Measurements from ENCODE around the gene CCDC142. TPM values are rescaled to one million over a fixed set of nuclear protein-coding genes. Genes with fewer than 3 reads are reported as not detected.
"Not testable (repeated sequence)": the region's sequence is repeated elsewhere in the genome, so short reads cannot be mapped to it uniquely, and the experiment has no call there.

The CCDC142 gene
- total RNA-seq, 2 experiments from 2014 or later = 20.9 to 25.0 TPM

- no peak overlapping the region for H3K4me3 Mint-ChIP-seq
- H3K27me3 Mint-ChIP-seq = no peaks in the 10 kb centered on the region
- H3K36me3 Mint-ChIP-seq (ENCODE audit: low read depth) = peaks cover 44% of the 10 kb centered on the region
- ChIA-PET POLR2A (interaction anchor here (3.3 kb wide), 1 partner anchor 9 kb away, joined by 16 read pairs; the partner anchor contains the start of genes CCDC142 and TTC31), CTCF (interaction anchor here (1.1 to 2.3 kb wide), 2 partner anchors 9 to 97 kb away, joined by 5 to 6 read pairs; partner anchors contain the start of genes CCDC142 and TTC31)
- no peak overlapping the region for H3K27ac Mint-ChIP-seq
- H3K4me1 Mint-ChIP-seq = peaks cover 3% of the 10 kb centered on the region
- H3K9me3 Mint-ChIP-seq = no peaks in the 10 kb centered on the region
- no peak for DNase-seq
Observed at GRCh38 chr2:74491648-74492544, 9.1 kb upstream of the CCDC142 start.

GRCh38 chr2:74489906-74490305 lies 7.1 kb upstream of the CCDC142 start:
- CTCF ChIA-PET = interaction anchor here (1.3 kb wide), 1 partner anchor 8 kb away, joined by 5 read pairs; no protein-coding TSS in a partner anchor
- peaks cover 11% of the 10 kb centered on the region for H3K4me1 Mint-ChIP-seq
- no peaks in the 10 kb centered on the region for H3K9me3 Mint-ChIP-seq
- no peak for DNase-seq
- H3K4me3 Mint-ChIP-seq = no peak overlapping the region
- no peaks in the 10 kb centered on the region for H3K27me3 Mint-ChIP-seq
- peaks cover 51% of the 10 kb centered on the region for H3K36me3 Mint-ChIP-seq (ENCODE audit: low read depth)
- POLR2A ChIA-PET = no interaction called here
- no peak overlapping the region for H3K27ac Mint-ChIP-seq

GRCh38 chr2:74488643-74489481 lies 6.1 kb upstream of the CCDC142 start:
- no peaks in the 10 kb centered on the region for H3K27me3 Mint-ChIP-seq
- H3K36me3 Mint-ChIP-seq (ENCODE audit: low read depth) = peaks cover 46% of the 10 kb centered on the region
- H3K27ac Mint-ChIP-seq = no peak overlapping the region
- no peak overlapping the region for H3K4me3 Mint-ChIP-seq
- no peak for DNase-seq
- CTCF ChIA-PET = interaction anchor here (1.3 kb wide), 1 partner anchor 9 kb away, joined by 5 read pairs; no protein-coding TSS in a partner anchor
- POLR2A ChIA-PET = interaction anchor here (0.7 to 1.1 kb wide), 2 partner anchors 12 to 31 kb away, joined by 3 read pairs; partner anchors contain the start of gene WBP1
- no peaks in the 10 kb centered on the region for H3K9me3 Mint-ChIP-seq
- peaks cover 16% of the 10 kb centered on the region for H3K4me1 Mint-ChIP-seq

GRCh38 chr2:74486141-74486540 lies 3.3 kb upstream of the CCDC142 start:
- H3K9me3 Mint-ChIP-seq = no peaks in the 10 kb centered on the region
- peaks cover 28% of the 10 kb centered on the region for H3K4me1 Mint-ChIP-seq
- CTCF ChIA-PET = interaction anchor here (2.3 to 8.2 kb wide), 3 partner anchors 44 to 102 kb away, joined by 10 to 107 read pairs (median 90); partner anchors contain the start of genes AUP1 and HTRA2
- H3K36me3 Mint-ChIP-seq (ENCODE audit: low read depth) = peaks cover 32% of the 10 kb centered on the region
- H3K4me3 Mint-ChIP-seq = no peak overlapping the region
- DNase-seq = no peak
- no peaks in the 10 kb centered on the region for H3K27me3 Mint-ChIP-seq
- POLR2A ChIA-PET = no interaction called here
- H3K27ac Mint-ChIP-seq = no peak overlapping the region

GRCh38 chr2:74483675-74484164 lies 922 bp upstream of the CCDC142 start:
- Mint-ChIP-seq H3K4me3 (peak overlapping the region; percentile 99), H3K36me3 (ENCODE audit: low read depth) (peaks cover 38% of the 10 kb centered on the region), H3K27ac (peak overlapping the region; percentile 98), H3K4me1 (peaks cover 48% of the 10 kb centered on the region)
- ChIA-PET CTCF (interaction anchor here (1.2 to 8.2 kb wide), 14 partner anchors 9 to 104 kb away, joined by 3 to 107 read pairs (median 10); partner anchors contain the start of genes AUP1, DQX1, HTRA2 and INO80B), POLR2A (interaction anchor here (1.0 to 4.7 kb wide), 17 partner anchors 9 to 305 kb away, joined by 3 to 103 read pairs (median 16); partner anchors contain the start of genes AUP1, HTRA2, INO80B and LBX2)
- not testable (repeated sequence) for DNase-seq, H3K27me3 Mint-ChIP-seq, H3K9me3 Mint-ChIP-seq

GRCh38 chr2:74481961-74482800 lies 617 bp downstream of the CCDC142 start:
- peak overlapping the region; percentile 99 for H3K4me3 Mint-ChIP-seq
- no peaks in the 10 kb centered on the region for H3K9me3 Mint-ChIP-seq
- no peaks in the 10 kb centered on the region for H3K27me3 Mint-ChIP-seq
- peak; percentile 62 for DNase-seq
- ChIA-PET POLR2A (interaction anchor here (0.6 to 4.7 kb wide), 25 partner anchors 9 to 362 kb away, joined by 3 to 103 read pairs (median 9); partner anchors contain the start of genes AUP1, DOK1, DQX1 and HTRA2), CTCF (interaction anchor here (0.8 to 8.2 kb wide), 22 partner anchors 8 to 475 kb away, joined by 3 to 107 read pairs (median 7); partner anchors contain the start of genes AUP1, C2orf81, DQX1 and HTRA2)
- peaks cover 43% of the 10 kb centered on the region for H3K36me3 Mint-ChIP-seq (ENCODE audit: low read depth)
- peaks cover 51% of the 10 kb centered on the region for H3K4me1 Mint-ChIP-seq
- peak overlapping the region; percentile 98 for H3K27ac Mint-ChIP-seq

- Mint-ChIP-seq H3K27me3 (no peaks in the 10 kb centered on the region), H3K9me3 (no peaks in the 10 kb centered on the region), H3K4me1 (peaks cover 49% of the 10 kb centered on the region), H3K4me3 (peak overlapping the region; percentile 99), H3K36me3 (ENCODE audit: low read depth) (peaks cover 42% of the 10 kb centered on the region), H3K27ac (peak overlapping the region; percentile 49)
- CTCF ChIA-PET = interaction anchor here (1.5 to 8.2 kb wide), 11 partner anchors 9 to 106 kb away, joined by 5 to 107 read pairs (median 9); partner anchors contain the start of genes AUP1, C2orf81, DQX1 and HTRA2
- POLR2A ChIA-PET = interaction anchor here (0.9 to 4.7 kb wide), 15 partner anchors 9 to 106 kb away, joined by 3 to 103 read pairs (median 20); partner anchors contain the start of genes AUP1, HTRA2, INO80B and LBX2
- DNase-seq = no peak
Observed at GRCh38 chr2:74481431-74481830, 1.4 kb downstream of the CCDC142 start.

GRCh38 chr2:74474899-74475298 lies 7.9 kb downstream of the CCDC142 start:
- peak overlapping the region; percentile 50 for H3K27ac Mint-ChIP-seq
- ChIA-PET CTCF (interaction anchor here (0.9 to 1.7 kb wide), 5 partner anchors 9 to 91 kb away, joined by 3 to 8 read pairs (median 3); partner anchors contain the start of genes CCDC142, DQX1, TTC31 and WBP1), POLR2A (interaction anchor here (1.2 to 4.0 kb wide), 5 partner anchors 7 to 55 kb away, joined by 3 to 81 read pairs (median 6); partner anchors contain the start of genes AUP1, CCDC142, HTRA2 and INO80B)
- peaks cover 44% of the 10 kb centered on the region for H3K4me1 Mint-ChIP-seq
- no peaks in the 10 kb centered on the region for H3K27me3 Mint-ChIP-seq
- no peak overlapping the region for H3K4me3 Mint-ChIP-seq
- H3K36me3 Mint-ChIP-seq (ENCODE audit: low read depth) = peaks cover 53% of the 10 kb centered on the region
- no peak for DNase-seq
- no peaks in the 10 kb centered on the region for H3K9me3 Mint-ChIP-seq

- peak overlapping the region; percentile 31 for H3K27ac Mint-ChIP-seq
- no peak for DNase-seq
- peaks cover 52% of the 10 kb centered on the region for H3K36me3 Mint-ChIP-seq (ENCODE audit: low read depth)
- ChIA-PET POLR2A (interaction anchor here (1.2 to 4.0 kb wide), 4 partner anchors 7 to 55 kb away, joined by 3 to 81 read pairs (median 8); partner anchors contain the start of genes AUP1, CCDC142, HTRA2 and TTC31), CTCF (interaction anchor here (0.9 to 1.7 kb wide), 3 partner anchors 9 to 92 kb away, joined by 3 to 8 read pairs (median 3); partner anchors contain the start of genes CCDC142, TTC31 and WBP1)
- H3K4me1 Mint-ChIP-seq = peaks cover 44% of the 10 kb centered on the region
- H3K27me3 Mint-ChIP-seq = no peaks in the 10 kb centered on the region
- H3K4me3 Mint-ChIP-seq = no peak overlapping the region
- H3K9me3 Mint-ChIP-seq = no peaks in the 10 kb centered on the region
Observed at GRCh38 chr2:74474481-74474880, 8.3 kb downstream of the CCDC142 start.

GRCh38 chr2:74472945-74473258 lies 9.9 kb downstream of the CCDC142 start:
- Mint-ChIP-seq H3K27ac (peak overlapping the region; percentile 98), H3K4me3 (peak overlapping the region; percentile 97), H3K27me3 (no peaks in the 10 kb centered on the region), H3K36me3 (ENCODE audit: low read depth) (peaks cover 47% of the 10 kb centered on the region), H3K9me3 (no peaks in the 10 kb centered on the region), H3K4me1 (peaks cover 38% of the 10 kb centered on the region)
- ChIA-PET CTCF (interaction anchor here (0.8 to 2.9 kb wide), 10 partner anchors 10 to 116 kb away, joined by 3 to 34 read pairs (median 6); partner anchors contain the start of genes AUP1, CCDC142, DQX1 and HTRA2), POLR2A (interaction anchor here (0.7 to 4.0 kb wide), 20 partner anchors 8 to 644 kb away, joined by 3 to 81 read pairs (median 4); partner anchors contain the start of genes AUP1, CCDC142, DQX1 and HTRA2)
- no peak for DNase-seq
